HEK293T (cell line): Measurements from ENCODE around the gene CFAP251.

Source experiments
- BHLHE40 ChIP-seq: fragments of 450-650 bp; IDR thresholded peaks from 2 replicates; pipeline ENCODE4 v1.6.1; 2016; ENCODE audit warnings: mild to moderate bottlenecking, moderate library complexity, borderline replicate concordance
- ELF4 ChIP-seq: fragments of 450-650 bp; IDR thresholded peaks from 2 replicates; pipeline ENCODE4 v1.6.1; 2017; ENCODE audit warnings: antibody characterized with exemption
- FOXA1 ChIP-seq: fragments of 450-650 bp; IDR thresholded peaks from 2 replicates; pipeline ENCODE4 v1.6.1; 2016; ENCODE audit warnings: mild to moderate bottlenecking
- FOXM1 ChIP-seq: fragments of 450-650 bp; IDR thresholded peaks from 2 replicates; pipeline ENCODE4 v1.6.1; 2017; ENCODE audit warnings: mild to moderate bottlenecking, borderline replicate concordance
- NFRKB ChIP-seq: fragments of 450-650 bp; IDR thresholded peaks from 2 replicates; pipeline ENCODE4 v1.6.1; 2016; ENCODE audit warnings: mild to moderate bottlenecking, moderate library complexity
- SUZ12 ChIP-seq: fragments of 450-650 bp; IDR thresholded peaks from 2 replicates; pipeline ENCODE4 v1.6.1; 2016; ENCODE audit warnings: mild to moderate bottlenecking
- TF ChIP-seq, protein P1 (sequence below): fragments of 450-650 bp; IDR thresholded peaks from 2 replicates; pipeline ENCODE4 v1.6.1; 2016

DNA sequence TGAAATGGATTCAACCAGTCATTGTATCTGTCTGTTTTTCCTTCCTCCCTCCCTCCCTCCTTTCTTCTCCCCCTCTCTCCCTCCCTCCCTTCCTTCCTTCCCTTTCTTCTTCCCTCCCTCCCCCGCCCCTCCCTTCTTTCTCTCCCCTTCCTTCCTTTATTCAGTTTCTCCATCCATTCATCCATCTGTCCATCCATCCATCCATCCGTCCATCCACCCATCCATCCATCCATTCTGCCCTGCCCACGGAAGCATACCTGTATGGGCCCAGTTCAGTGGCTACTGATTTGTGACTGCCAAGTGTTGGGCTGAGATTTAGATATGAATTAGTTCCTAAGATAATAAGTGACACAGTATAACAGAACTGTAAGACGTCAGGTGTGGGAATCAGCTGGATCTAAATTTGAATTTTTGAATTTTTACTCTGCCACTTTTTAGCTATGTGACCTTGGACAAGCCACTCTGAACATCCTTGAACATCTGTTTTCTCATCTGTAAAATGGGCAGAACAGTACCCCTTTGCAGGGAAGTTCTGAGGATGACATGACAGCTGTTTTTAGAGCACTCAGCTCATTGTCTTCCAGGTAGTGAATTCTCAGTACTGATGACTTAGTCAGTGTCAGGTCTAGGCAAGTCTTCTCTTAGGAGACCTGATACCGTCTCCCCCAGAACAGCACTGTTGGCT lies 42.9 kb downstream of the CFAP251 start:
- TF ChIP-seq FOXM1 (no peak), ELF4 (no peak), NFRKB (no peak), FOXA1 (no peak), SUZ12 (no peak), BHLHE40 (no peak)
- TF ChIP-seq, protein P1, sequence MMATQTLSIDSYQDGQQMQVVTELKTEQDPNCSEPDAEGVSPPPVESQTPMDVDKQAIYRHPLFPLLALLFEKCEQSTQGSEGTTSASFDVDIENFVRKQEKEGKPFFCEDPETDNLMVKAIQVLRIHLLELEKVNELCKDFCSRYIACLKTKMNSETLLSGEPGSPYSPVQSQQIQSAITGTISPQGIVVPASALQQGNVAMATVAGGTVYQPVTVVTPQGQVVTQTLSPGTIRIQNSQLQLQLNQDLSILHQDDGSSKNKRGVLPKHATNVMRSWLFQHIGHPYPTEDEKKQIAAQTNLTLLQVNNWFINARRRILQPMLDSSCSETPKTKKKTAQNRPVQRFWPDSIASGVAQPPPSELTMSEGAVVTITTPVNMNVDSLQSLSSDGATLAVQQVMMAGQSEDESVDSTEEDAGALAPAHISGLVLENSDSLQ, result no peak
